Heart left ventricle (tissue), 16 donors: ENCODE results near the gene DNMT3A. TPM values are rescaled to one million over a fixed set of nuclear protein-coding genes. Genes with fewer than 3 reads are reported as not detected.

Experiments used
- ATAC-seq, 4 donors: fragments of 200-7000 bp; cut with Tn5 transposase; one replicate each; pipeline ENCODE4 v1.9.1; 2020 to 2022; ENCODE audit warnings: moderate library complexity in 4 of 4, mild to moderate bottlenecking in 3 of 4, moderate number of reproducible peaks in 1 of 4
- DNase-seq, 5 donors: peaks; one replicate each; pipeline ENCODE4 v3.0.0-alpha.2; 2020
- H3K27ac ChIP-seq, 12 donors: fragments of 200-600 bp; sonication (generic) in 4 of 12; one replicate each; pipeline versions ENCODE4 v1.5.0 to v1.8.0; 2016 to 2022; ENCODE audit warnings: mild to moderate bottlenecking in 2 of 12
- H3K27me3 ChIP-seq, 9 donors: fragments of 200-600 bp; sonication (generic) in 2 of 9; one replicate each; pipeline versions ENCODE4 v1.5.1 to v1.8.0; 2016 to 2022; ENCODE audit warnings: mild to moderate bottlenecking in 3 of 9
- H3K36me3 ChIP-seq, 9 donors: fragments of 200-600 bp; sonication (generic) in 2 of 9; one replicate each; pipeline versions ENCODE4 v1.5.0 to v1.8.0; 2018 to 2022; ENCODE audit warnings: mild to moderate bottlenecking in 2 of 9
- H3K4me1 ChIP-seq, 12 donors: fragments of 200-600 bp; sonication (generic) in 4 of 12; one replicate each; pipeline versions ENCODE4 v1.5.0 to v1.8.0; 2016 to 2022; ENCODE audit warnings: mild to moderate bottlenecking in 3 of 12
- H3K4me3 ChIP-seq, 12 donors: fragments of 200-600 bp; sonication (generic) in 4 of 12; one replicate each; pipeline versions ENCODE4 v1.5.0 to v1.8.0; 2017 to 2022; ENCODE audit warnings: mild to moderate bottlenecking in 9 of 12, moderate library complexity in 4 of 12
- H3K9me3 ChIP-seq, 12 donors: fragments of 200-600 bp; sonication (generic) in 4 of 12; one replicate each; pipeline versions ENCODE4 v1.5.0 to v1.8.0; 2016 to 2022; ENCODE audit warnings: mild to moderate bottlenecking in 1 of 12
- POLR2A ChIP-seq, 2 donors: fragments of 450-650 bp; IDR thresholded peaks; one replicate each; pipeline ENCODE4 v1.6.1; 2017; ENCODE audit warnings: antibody characterized with exemption in 2 of 2, mild to moderate bottlenecking in 2 of 2, moderate library complexity in 2 of 2
- WGBS, 4 donors: extraction: QIAGEN DNeasy Blood & Tissue Kit in 2 of 4; methylation state at CpG; one replicate each; pipeline versions ENCODE4 v1.1.5 to v1.1.7; 2013 to 2018; 5-methylcytosine and 5-hydroxymethylcytosine counted together
- intact Hi-C, 10 donors: fragments of 100-400 bp; cut with DNase I; formaldehyde crosslinking; loops; one replicate each; pipeline versions ENCODE4 v1.11.1 to v1.14.2; 2022
- polyA plus RNA-seq, 2 donors: library from polyadenylated mRNA; stranded (reverse); fragments of 200-250 nt; gene quantifications; one replicate each; pipeline ENCODE4 v1.2.3, GENCODE V29; 2013
- total RNA-seq, 9 donors: library from RNA; depleted of rRNA in 2 of 9; stranded (reverse); fragments of >200 nt in 2 of 9; fragmentation: NEBNext Ultra II Directional in 3 of 9; extraction: Animal tissue kit (Norgen Biotek cat#: 25700) in 3 of 9; gene quantifications; one replicate each; pipeline versions ENCODE4 v1.1.0 to v1.2.4, GENCODE V29; 2016 to 2023
- TF ChIP-seq, protein P1 (sequence below), 12 donors: fragments of 200-600 bp; sonication (generic) in 4 of 12; IDR thresholded peaks; one replicate each; pipeline versions ENCODE4 v1.5.0 to v1.8.0; 2018 to 2022; ENCODE audit warnings: antibody characterized with exemption in 12 of 12, mild to moderate bottlenecking in 5 of 12
- donor health status: ischemic (EF 13 %, LVEDD 7.1; RV severe dilation, severe dysfunction).
- donor health status: healthy with polysubstance abuse.
- donor health status: DM: no; HTN: yes; CAD: no.
- donor health status: DM: no; HTN: no; CAD: no.
- donor health status: ischemic (EF 25% LVEDD 6.9; RV normal size, moderate dysfunction).
- donor health status: ischemic (EF 25% LVEDD 5.7; RV mildly dilated, moderate dysfunction).
- donor health status: healthy.
- donor health status: DM: yes; HTN: yes; CAD: no.
- donor health status: ischemic (EF 35%, LVEDD 5.7; RV mildly dilated, moderate dysfunction).
- donor health status: nonischemic (EF 11% LVEDD 7.7; RV severe dilation, severe dysfunction).
- donor health status: DM: yes; HTN: yes; CAD: no.
- donor health status: PGD.
- donor health status: ischemic (EF 29% LVEDD 5.4; RV normal size, mild dysfunction).
- donor health status: nonischemic (EF 23%, LVEDD 6.1; RV moderate dilation, normal function).

DNMT3A gene
- total and polyA plus RNA-seq, 11 donors: 3.5 to 26.0 (median 16.0) TPM

DNA sequence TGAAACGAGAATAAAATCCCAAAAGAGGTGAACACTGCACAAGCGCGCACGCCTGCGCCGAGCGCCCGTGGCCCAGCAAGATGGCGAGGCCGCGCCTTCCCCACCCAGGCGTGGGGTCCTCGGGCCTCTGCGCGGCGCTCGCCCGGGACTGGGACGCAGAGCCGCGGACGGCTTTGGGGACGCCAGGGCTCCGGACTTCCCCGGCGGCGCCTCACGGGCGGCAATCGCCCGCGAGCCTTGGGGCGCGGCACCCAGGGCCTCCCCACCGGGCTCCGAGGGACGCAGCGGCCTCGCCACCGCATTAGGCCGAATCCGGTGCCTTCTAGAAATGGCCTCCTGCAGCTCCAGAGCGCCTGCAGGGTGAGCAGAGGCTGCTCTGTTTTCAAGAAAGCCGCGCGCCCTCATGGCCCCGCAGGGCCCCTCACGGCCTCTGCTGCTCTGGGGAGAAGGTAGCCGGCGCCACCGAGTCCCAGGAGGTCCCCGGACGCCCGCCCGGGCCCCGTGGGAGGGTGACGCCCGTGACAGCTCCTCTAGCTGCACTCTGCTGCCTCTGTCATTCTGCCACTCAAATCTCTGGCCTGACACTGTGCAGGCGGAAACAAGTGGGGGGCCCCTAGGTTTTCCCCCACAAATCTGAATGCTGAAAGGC lies 137.4 kb downstream of the DNMT3A start:
- 23 to 42% (median 35%) methylated on average over 46 to 59 of the region's 59 CpGs for WGBS, 4 donors
- H3K27me3 ChIP-seq: no peaks in the 10 kb centered on the region
- no peak for DNase-seq

DNA sequence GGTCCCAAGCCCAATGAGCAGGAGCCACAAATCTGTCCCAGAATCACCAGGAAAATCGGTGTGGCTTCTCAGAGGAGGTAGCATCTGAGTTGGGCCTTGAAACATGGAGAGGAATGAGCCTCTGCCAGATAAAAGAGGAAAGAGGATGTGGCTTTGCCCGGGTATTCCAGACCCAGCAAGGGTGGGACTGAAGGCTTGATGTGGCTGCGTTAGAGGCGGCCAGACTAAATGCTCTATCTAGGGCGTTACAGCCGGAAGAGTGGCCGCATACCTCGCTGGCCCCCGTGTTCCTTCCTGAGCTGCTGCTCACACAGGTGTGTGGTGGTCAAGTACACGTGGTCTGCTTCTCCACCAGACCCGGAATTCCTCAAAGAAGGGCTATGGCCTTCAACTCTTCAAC lies 139.4 kb downstream of the DNMT3A start:
- H3K4me3 ChIP-seq: no peak overlapping the region
- no peak for ATAC-seq
- TF ChIP-seq, protein P1, sequence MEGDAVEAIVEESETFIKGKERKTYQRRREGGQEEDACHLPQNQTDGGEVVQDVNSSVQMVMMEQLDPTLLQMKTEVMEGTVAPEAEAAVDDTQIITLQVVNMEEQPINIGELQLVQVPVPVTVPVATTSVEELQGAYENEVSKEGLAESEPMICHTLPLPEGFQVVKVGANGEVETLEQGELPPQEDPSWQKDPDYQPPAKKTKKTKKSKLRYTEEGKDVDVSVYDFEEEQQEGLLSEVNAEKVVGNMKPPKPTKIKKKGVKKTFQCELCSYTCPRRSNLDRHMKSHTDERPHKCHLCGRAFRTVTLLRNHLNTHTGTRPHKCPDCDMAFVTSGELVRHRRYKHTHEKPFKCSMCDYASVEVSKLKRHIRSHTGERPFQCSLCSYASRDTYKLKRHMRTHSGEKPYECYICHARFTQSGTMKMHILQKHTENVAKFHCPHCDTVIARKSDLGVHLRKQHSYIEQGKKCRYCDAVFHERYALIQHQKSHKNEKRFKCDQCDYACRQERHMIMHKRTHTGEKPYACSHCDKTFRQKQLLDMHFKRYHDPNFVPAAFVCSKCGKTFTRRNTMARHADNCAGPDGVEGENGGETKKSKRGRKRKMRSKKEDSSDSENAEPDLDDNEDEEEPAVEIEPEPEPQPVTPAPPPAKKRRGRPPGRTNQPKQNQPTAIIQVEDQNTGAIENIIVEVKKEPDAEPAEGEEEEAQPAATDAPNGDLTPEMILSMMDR (IDR thresholded peaks at IDR 0.05): no peak
- no peak for TF ChIP-seq POLR2A (IDR thresholded peaks at IDR 0.05)
- intact Hi-C loops: no loop called here
- H3K36me3 ChIP-seq: no peaks in the 10 kb centered on the region
- DNase-seq: no peak
- H3K4me1 ChIP-seq: peaks cover 0 to 6% (median 0%) of the 10 kb centered on the region in 12 donors
- H3K27me3 ChIP-seq: no peaks in the 10 kb centered on the region
- 80 to 93% (median 89%) methylated on average over 11 of the region's 11 CpGs for WGBS, 4 donors
- no peak overlapping the region for H3K27ac ChIP-seq
- H3K9me3 ChIP-seq: no peaks in the 10 kb centered on the region

More for the DNA sequence above, 137.4 kb downstream of the DNMT3A start:
- H3K4me3 ChIP-seq: peak overlapping the region in 9 of 12 donors; percentile 19 to 56 (median 43)
- H3K36me3 ChIP-seq: no peaks in the 10 kb centered on the region
- peak in 3 of 4 donors; percentile 54 to 71 (median 68) for ATAC-seq
- H3K9me3 ChIP-seq: no peaks in the 10 kb centered on the region
- H3K4me1 ChIP-seq: peaks cover 0 to 6% (median 0%) of the 10 kb centered on the region in 12 donors
- no peak for TF ChIP-seq POLR2A (IDR thresholded peaks at IDR 0.05)
- TF ChIP-seq, protein P1 (IDR thresholded peaks at IDR 0.05): no peak
- peak overlapping the region in 3 of 12 donors; percentile 35 to 65 (median 49) for H3K27ac ChIP-seq
- intact Hi-C loops: no loop called here

DNA sequence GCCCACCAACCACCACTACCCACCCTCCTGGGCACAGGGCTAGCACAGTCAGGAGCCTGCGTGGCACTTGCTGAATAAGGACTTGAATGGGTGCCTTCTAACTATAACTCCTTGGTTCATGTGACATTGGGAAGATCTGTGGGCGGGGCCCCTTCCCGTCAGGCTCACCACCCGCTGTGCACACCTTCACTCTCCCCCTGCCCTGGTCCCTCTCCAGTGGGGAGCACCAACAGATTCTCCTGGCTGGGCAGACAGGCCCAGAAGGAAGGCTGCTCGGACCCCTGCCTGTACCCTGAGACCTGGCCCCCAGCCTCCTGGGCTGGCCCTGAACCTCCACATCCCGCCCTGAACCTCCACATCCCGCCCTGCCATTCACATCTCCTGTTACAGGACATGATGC lies 139.9 kb downstream of the DNMT3A start:
- no peak overlapping the region for H3K27ac ChIP-seq
- H3K4me3 ChIP-seq: no peak overlapping the region
- WGBS, 4 donors: 93 to 96% (median 94%) methylated on average over 7 of the region's 7 CpGs
- no peak for TF ChIP-seq POLR2A (IDR thresholded peaks at IDR 0.05)
- TF ChIP-seq, protein P1 (IDR thresholded peaks at IDR 0.05): no peak
- intact Hi-C loops: no loop called here
- H3K36me3 ChIP-seq: no peaks in the 10 kb centered on the region
- no peaks in the 10 kb centered on the region for H3K9me3 ChIP-seq
- ATAC-seq: no peak
- no peaks in the 10 kb centered on the region for H3K27me3 ChIP-seq
- DNase-seq: no peak
- peaks cover 0 to 6% (median 0%) of the 10 kb centered on the region in 12 donors for H3K4me1 ChIP-seq

DNA sequence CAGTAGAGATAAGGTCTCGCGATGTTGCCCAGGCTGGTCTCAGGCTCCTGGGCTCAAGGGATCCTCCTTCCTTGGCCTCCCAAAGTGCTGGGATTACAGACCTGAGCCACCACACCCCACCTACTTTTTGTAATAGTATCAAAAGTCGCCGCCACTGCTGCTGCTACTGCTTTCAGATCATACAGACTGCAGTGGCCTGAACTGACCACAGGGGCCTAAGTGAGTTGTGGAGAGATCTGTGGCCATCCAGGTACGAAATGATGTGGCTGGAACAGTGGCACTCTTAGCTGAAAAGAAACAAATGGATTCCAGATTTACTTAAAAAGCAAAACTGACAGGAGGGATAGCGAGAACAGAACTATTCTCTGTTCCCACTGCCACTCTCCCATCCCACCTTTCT lies 140.5 kb downstream of the DNMT3A start:
- Histone ChIP-seq H3K9me3 (no peaks in the 10 kb centered on the region), H3K4me3 (no peak overlapping the region), H3K36me3 (no peaks in the 10 kb centered on the region), H3K27ac (no peak overlapping the region), H3K27me3 (no peaks in the 10 kb centered on the region), H3K4me1 (peaks cover 0 to 10% (median 0%) of the 10 kb centered on the region in 12 donors)
- WGBS, 4 donors: 80 to 87% (median 82%) methylated on average over 6 of the region's 6 CpGs
- ATAC-seq (no peak), DNase-seq (no peak)
- intact Hi-C loops: no loop called here
- TF ChIP-seq, protein P1 (IDR thresholded peaks at IDR 0.05): peak in 3 of 12 donors; percentile 9 to 23 (median 12)
- TF ChIP-seq POLR2A (IDR thresholded peaks at IDR 0.05): no peak
